Left kidney (tissue), 2 donors: ENCODE data around the gene HVCN1. TPM values are rescaled to one million over a fixed set of nuclear protein-coding genes. Genes with fewer than 3 reads are reported as not detected.

Experiments
- DNase-seq: peaks from one replicate; pipeline ENCODE4 v3.0.0-alpha.2; 2013
- polyA plus RNA-seq: library from polyadenylated mRNA; unstranded; fragments of 120-200 nt; gene quantifications from one replicate; pipeline ENCODE4 v1.2.1, GENCODE V29; 2013; ENCODE audit not compliant: insufficient read length

The HVCN1 gene
- polyA plus RNA-seq, 1 donor, result 10.7 TPM

- no peak for DNase-seq
Observed at GRCh38 chr12:110699591-110700445, 10.9 kb upstream of the HVCN1 start.

DNA sequence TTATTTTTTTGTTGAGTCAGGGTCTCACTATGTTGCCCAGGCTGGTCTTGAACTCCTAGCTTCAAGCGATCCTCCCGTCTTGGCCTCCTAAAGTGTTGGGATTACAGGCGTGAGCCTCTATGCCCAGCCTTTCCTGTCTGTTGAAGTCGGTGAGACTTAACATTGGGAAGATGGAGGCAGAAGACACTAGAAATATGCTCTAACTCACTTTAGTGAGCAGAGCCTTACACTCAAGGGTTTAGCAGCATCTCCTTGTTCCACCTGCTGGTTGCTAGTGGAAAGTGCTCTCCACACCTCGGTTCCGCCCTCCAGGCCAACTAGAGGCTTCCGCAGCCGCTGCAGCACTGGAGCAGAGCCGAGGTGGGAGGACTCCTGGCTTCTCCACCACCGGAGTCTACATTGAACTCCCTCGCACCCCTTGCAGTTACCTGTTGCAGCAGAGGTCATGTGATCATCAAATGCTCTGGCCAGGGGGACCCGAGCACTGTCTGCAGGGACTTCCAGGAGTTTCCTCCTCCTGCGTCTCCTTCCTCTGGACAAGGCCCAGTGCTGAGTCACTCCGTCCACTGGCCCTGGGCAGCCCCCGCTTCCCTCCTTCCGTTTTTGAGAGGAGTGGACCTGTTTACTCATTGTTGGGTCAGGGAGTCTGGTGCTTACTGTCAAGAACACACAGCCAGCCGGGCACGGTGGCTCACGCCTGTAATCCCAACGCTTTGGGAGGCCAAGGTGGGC, 9.4 kb upstream of the HVCN1 start:
- DNase-seq, result peak; percentile 72

DNA sequence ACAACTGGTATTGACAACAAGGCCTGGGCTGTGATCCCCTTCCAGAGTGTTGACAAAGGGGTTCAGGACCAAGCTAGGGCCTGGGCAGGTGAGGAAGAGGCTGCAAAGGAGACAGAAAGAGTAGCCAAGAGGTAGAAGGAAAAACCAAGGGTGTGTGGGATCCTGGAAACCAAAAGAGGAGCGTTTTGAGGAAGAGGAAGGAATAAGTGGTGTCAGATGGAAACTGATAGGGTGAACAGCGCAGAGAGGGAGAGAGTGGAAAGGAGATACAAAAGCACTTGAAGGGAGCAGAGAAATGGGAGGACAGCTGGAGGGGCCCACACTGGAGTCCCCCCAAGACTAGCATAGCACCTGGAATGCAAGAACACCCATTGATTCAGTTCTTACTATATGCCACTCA, 8.3 kb upstream of the HVCN1 start:
- DNase-seq, result no peak

- no peak for DNase-seq
Observed at GRCh38 chr12:110696283-110696682, 7.4 kb upstream of the HVCN1 start.

DNA sequence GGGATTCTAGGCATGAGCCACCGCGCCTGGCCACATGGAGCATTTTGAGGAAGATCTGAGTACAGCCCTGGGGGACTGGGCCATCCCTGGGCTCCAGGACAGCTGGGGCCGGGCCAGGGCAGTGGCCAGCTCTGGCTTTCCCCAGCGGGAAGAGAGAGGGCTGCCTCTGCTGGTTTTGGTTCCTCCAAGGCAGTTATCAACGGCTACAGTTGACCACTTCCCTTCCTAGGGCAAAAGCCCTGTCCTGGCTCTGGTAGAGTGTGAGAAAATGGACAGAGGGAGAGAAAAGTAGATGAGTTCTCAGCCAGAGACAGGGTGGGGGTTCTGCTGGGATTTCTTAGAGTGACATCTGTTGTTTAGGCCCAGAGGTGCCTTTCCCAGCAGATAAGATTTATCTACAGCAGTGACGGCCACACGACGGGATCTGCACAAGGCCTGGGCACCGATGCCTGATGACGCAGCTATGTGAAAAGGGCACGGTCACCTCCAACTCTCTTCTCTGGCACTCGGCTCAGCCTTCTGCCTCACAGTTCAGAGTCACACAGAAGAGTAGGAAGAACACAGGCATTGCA, 5.5 kb upstream of the HVCN1 start:
- DNase-seq, result no peak

- DNase-seq, result no peak
Observed at GRCh38 chr12:110693731-110694130, 4.8 kb upstream of the HVCN1 start.

DNA sequence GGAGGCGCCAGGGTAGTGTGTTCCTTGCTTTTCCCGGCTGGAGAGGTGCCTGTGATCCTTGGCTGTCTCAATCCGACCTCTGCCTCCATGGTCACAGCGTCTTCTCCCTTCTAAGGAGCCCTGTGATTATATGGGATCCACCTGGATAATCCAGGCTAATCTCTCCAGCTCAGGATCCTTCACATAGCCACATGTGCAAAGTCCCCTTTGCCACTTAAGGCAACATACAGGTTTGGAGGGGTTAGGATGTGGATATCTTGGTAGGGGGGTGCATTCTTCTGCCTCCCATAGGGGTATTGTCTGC, 1.2 kb upstream of the HVCN1 start:
- DNase-seq, result no peak

DNA sequence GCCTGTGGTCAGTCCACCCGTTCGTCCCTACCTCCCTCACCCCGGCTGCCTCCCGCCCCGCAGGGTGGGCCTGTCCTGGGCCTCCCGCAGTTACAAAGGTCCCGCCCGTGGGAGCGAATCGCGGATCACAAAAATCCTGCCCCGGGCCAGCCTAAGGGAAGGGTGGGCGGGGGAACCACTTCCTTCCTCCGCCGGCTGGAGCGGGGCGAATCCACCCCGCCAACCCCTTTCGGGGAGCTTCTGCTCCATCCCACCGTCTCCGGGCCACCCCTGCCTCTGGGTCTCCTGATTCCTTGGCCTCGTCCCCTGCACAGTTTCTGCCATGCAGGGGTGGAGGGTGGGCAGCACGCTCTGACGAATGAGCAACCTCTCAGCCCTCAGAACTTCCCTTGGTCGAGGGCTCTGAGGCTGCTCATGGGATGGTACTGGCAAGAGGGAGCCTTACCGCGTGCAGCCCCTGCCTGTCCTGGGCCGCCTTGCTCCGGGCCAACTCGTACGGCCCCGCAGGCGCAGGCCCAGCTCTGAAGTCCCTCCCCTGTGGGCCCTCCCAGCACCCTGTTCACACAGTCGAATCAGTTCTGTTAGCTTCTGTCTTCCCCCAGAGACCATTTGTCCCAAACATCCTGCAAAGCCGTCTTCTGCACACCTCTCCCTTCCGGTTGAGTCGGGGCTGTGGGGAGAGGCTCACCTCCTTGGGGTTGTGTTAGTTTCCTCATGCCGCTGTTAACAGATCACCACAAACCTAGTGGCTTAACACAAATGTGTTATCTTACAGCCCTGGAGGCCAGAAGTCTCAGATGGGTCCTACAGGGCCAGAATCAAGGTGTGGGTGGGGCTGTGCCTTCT, 589 bp upstream of the HVCN1 start:
- peak; percentile 56 for DNase-seq

GRCh38 chr12:110687396-110688169, 1.3 kb downstream of the HVCN1 start:
- no peak for DNase-seq

- DNase-seq, result no peak
Observed at GRCh38 chr12:110686294-110686903, 2.5 kb downstream of the HVCN1 start.

- no peak for DNase-seq
Observed at GRCh38 chr12:110684312-110684836, 4.5 kb downstream of the HVCN1 start.

DNA sequence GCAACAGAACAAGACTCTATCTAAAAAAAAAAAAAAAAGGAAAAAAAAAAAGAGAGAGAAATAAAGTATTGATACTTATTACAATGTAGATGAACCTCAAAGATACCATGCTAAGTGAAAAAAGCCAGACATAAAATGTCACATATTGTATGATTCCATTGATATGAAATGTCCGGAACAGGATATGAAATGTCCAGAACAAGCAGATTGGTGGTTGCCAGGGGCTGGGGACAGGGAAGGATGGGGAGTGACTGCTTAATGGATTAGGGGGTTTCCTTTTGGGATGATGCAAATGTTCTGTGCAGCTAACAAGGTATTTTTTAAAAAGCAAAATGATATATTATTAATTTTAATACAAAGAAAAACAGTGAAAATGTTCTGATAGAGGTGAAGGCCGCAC, 5.0 kb downstream of the HVCN1 start:
- DNase-seq, result no peak

GRCh38 chr12:110680032-110680431, 8.9 kb downstream of the HVCN1 start:
- DNase-seq, result no peak

DNA sequence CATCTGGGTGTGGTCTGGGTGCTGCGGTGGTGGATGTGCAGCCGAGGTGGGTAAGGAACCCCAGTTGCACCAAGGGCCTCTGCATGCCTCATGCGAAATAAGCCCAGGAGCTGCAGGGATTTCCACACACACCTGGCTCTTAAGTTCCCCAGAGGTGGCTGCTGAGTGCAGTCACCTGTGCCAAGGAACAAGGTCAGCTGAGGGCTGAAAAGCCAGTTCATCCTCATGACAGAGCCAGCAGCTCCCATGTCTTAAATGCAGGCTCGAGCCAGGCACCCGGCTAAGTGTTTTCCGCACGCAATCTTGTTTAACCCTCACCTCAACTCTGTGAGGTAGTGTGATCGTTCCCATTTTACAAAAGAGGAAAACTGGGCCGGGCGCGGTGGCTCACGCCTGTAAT, 9.7 kb downstream of the HVCN1 start:
- no peak for DNase-seq

DNA sequence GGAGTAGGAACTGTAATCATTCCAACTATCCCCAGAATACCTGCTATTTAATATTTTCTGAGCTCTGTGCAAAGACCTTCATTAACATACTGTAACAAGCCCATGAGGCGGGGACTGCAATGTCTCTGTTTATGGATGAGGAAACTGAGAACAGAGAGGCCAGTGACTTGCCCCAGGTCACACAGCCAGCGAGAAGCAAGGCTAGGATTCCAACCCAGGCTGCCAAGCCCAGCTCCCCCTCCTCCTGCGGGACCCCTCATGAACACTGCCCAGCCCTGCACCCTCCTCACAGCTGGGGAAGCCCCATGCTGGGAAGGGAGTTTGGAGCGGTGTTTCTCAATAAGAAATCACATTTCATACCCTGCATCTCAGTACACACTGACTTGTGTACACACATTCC, 10.9 kb downstream of the HVCN1 start:
- no peak for DNase-seq

GRCh38 chr12:110677206-110677911, 11.6 kb downstream of the HVCN1 start:
- no peak for DNase-seq

DNA sequence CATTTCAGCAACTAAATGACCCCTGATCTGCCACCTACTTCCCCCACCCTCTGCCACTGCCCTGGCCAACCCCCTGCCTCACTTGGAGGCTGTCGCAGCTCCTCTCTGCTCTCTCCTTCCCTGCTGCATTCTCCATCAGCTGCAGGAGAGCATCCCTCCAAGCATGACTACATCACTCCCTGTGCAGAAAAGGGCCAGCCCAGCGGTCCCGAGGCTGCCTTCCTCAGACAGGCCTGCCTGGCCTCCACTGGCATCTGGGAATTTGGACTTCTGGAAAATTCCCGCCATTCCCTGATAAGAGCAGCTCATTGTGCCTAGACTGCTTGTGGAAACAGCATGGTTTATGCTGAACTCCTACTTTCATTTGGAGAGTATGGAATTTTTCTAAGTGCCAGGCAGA, 12.7 kb downstream of the HVCN1 start:
- no peak for DNase-seq

- DNase-seq, result no peak
Observed at GRCh38 chr12:110670161-110670701, 18.7 kb downstream of the HVCN1 start.

DNA sequence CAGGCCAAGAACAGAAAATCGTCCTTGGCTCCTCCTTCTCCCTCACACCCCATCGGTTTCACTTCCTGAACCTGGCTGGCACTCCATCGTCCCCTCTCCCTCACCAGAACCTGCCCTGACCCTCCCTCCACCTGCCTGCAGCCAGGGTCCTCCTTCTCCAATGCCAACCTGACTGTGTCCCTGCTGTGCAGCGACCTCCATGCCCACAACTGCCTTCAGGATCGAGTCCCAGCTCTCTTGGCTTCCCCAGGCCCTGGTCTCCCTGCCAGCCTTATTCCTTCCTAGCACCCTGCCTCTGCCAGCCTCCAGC, 19.8 kb downstream of the HVCN1 start:
- DNase-seq, result no peak
